HL-60 (cell line): Measurements from ENCODE around the gene NCAPG2.

Source experiments
- DNase-seq, 2 experiments: peaks; one replicate each; pipeline ENCODE4 v3.0.0-alpha.2; 2010 to 2020; ENCODE audit warnings: low read depth in 1 of 2, low spot score in 1 of 2
- H3K27ac ChIP-seq: fragments of 250-450 bp; sonication (Bioruptor Pico); replicated peaks from 2 replicates; pipeline ENCODE4 v1.5.1; 2020; ENCODE audit warnings: mild to moderate bottlenecking, moderate library complexity
- H3K27me3 ChIP-seq: fragments of 250-450 bp; sonication (Bioruptor Pico); 2 replicates; pipeline ENCODE4 v1.5.1; 2021; ENCODE audit warnings: mild to moderate bottlenecking, moderate library complexity; ENCODE audit not compliant: insufficient read depth, poor library complexity, severe bottlenecking
- H3K4me3 ChIP-seq: replicated peaks from 2 replicates; pipeline ENCODE4 v1.5.1; 2011; ENCODE audit warnings: mild to moderate bottlenecking, control low read depth, low read length; ENCODE audit not compliant: insufficient read depth
- CTCF ChIP-seq: IDR thresholded peaks from one replicate; pipeline ENCODE4 v1.5.1; 2011; ENCODE audit warnings: low read length, control low read depth, inconsistent platforms; ENCODE audit not compliant: insufficient read depth
- GABPA ChIP-seq: IDR thresholded peaks from 2 replicates; pipeline ENCODE4 v1.6.1; 2012; ENCODE audit warnings: low read depth
- POLR2AphosphoS5 ChIP-seq: IDR thresholded peaks from 2 replicates; pipeline ENCODE4 v1.6.1; 2012; ENCODE audit warnings: low read depth
- REST ChIP-seq: IDR thresholded peaks from 2 replicates; pipeline ENCODE4 v1.6.1; 2012; ENCODE audit warnings: low read depth; ENCODE audit not compliant: insufficient replicate concordance
- SPI1 ChIP-seq: IDR thresholded peaks from 2 replicates; pipeline ENCODE4 v1.6.1; 2012; ENCODE audit warnings: low read depth, mild to moderate bottlenecking, borderline replicate concordance

NCAPG2 gene

GRCh38 chr7:158602041-158602440, 102.6 kb downstream of the NCAPG2 start:
- Histone ChIP-seq H3K27me3 (no peaks in the 10 kb centered on the region), H3K27ac (no peak overlapping the region), H3K4me3 (no peak overlapping the region)
- DNase-seq = no peak
- TF ChIP-seq GABPA (no peak), SPI1 (no peak), POLR2AphosphoS5 (no peak), CTCF (no peak), REST (no peak)

- no peak for TF ChIP-seq SPI1
- Histone ChIP-seq H3K27me3 (no peaks in the 10 kb centered on the region), H3K27ac (no peak overlapping the region), H3K4me3 (no peak overlapping the region)
- no peak for DNase-seq
Measured at GRCh38 chr7:158601090-158601489, 103.5 kb downstream of the NCAPG2 start.

- no peak overlapping the region for H3K27ac ChIP-seq
- no peak for TF ChIP-seq CTCF
- no peak for TF ChIP-seq REST
- TF ChIP-seq GABPA = no peak
- TF ChIP-seq SPI1 = no peak
- TF ChIP-seq POLR2AphosphoS5 = no peak
- no peak for DNase-seq
- no peak overlapping the region for H3K4me3 ChIP-seq
- no peaks in the 10 kb centered on the region for H3K27me3 ChIP-seq
Measured at GRCh38 chr7:158596745-158597144, 107.9 kb downstream of the NCAPG2 start.

- no peak overlapping the region for H3K4me3 ChIP-seq
- H3K27ac ChIP-seq = no peak overlapping the region
- no peaks in the 10 kb centered on the region for H3K27me3 ChIP-seq
- no peak for TF ChIP-seq CTCF
- TF ChIP-seq SPI1 = no peak
- no peak for TF ChIP-seq GABPA
- no peak for TF ChIP-seq POLR2AphosphoS5
- TF ChIP-seq REST = no peak
- no peak for DNase-seq
Measured at GRCh38 chr7:158596309-158596708, 108.3 kb downstream of the NCAPG2 start.
